ENCODE measurements around the gene SSR4.
A peak's percentile ranks its signal among the peaks of the same experiment; 100 is the strongest.
"Not testable (repeated sequence)": the region's sequence is repeated elsewhere in the genome, so short reads cannot be mapped to it uniquely, and the experiment has no call there.

SSR4 gene

GRCh38 chrX:153801669-153802068 lies 7.2 kb downstream of the SSR4 start:
- Mint-ChIP-seq H3K4me3 (no peak overlapping the region), H3K36me3 (peaks cover 3% of the 10 kb centered on the region), H3K9me3 (no peaks in the 10 kb centered on the region), H3K4me1 (peaks cover 2% of the 10 kb centered on the region), H3K27me3 (no peaks in the 10 kb centered on the region), H3K27ac (no peak overlapping the region)
- CTCF ChIA-PET, result no interaction called here
- no peak for DNase-seq

GRCh38 chrX:153802513-153803045 lies 8.1 kb downstream of the SSR4 start:
- no peak for DNase-seq
- CTCF ChIA-PET, result no interaction called here
- Mint-ChIP-seq H3K4me1 (no peaks in the 10 kb centered on the region), H3K4me3 (no peak overlapping the region), H3K9me3 (no peaks in the 10 kb centered on the region), H3K36me3 (peaks cover 3% of the 10 kb centered on the region), H3K27ac (no peak overlapping the region), H3K27me3 (no peaks in the 10 kb centered on the region)

- DNase-seq, result no peak
- CTCF ChIA-PET, result no interaction called here
- peaks cover 3% of the 10 kb centered on the region for H3K27me3 Mint-ChIP-seq
- H3K27ac Mint-ChIP-seq, result no peak overlapping the region
- no peaks in the 10 kb centered on the region for H3K36me3 Mint-ChIP-seq
- H3K9me3 Mint-ChIP-seq, result no peaks in the 10 kb centered on the region
- no peaks in the 10 kb centered on the region for H3K4me1 Mint-ChIP-seq
- H3K4me3 Mint-ChIP-seq, result no peak overlapping the region
These were observed 9.0 kb downstream of the SSR4 start for GRCh38 chrX:153803211-153804099.

GRCh38 chrX:153804100-153804595 lies 9.7 kb downstream of the SSR4 start:
- Mint-ChIP-seq H3K4me3 (no peak overlapping the region), H3K27me3 (peaks cover 3% of the 10 kb centered on the region), H3K9me3 (no peaks in the 10 kb centered on the region), H3K4me1 (no peaks in the 10 kb centered on the region), H3K27ac (no peak overlapping the region), H3K36me3 (no peaks in the 10 kb centered on the region)
- CTCF ChIA-PET, result no interaction called here
- no peak for DNase-seq

GRCh38 chrX:153804621-153805020 lies 10.2 kb downstream of the SSR4 start:
- H3K27ac Mint-ChIP-seq, result no peak overlapping the region
- DNase-seq, result no peak
- no peaks in the 10 kb centered on the region for H3K36me3 Mint-ChIP-seq
- CTCF ChIA-PET, result no interaction called here
- peaks cover 4% of the 10 kb centered on the region for H3K27me3 Mint-ChIP-seq
- no peaks in the 10 kb centered on the region for H3K9me3 Mint-ChIP-seq
- no peak overlapping the region for H3K4me3 Mint-ChIP-seq
- H3K4me1 Mint-ChIP-seq, result no peaks in the 10 kb centered on the region

- H3K9me3 Mint-ChIP-seq, result no peaks in the 10 kb centered on the region
- CTCF ChIA-PET, result no interaction called here
- H3K27ac Mint-ChIP-seq, result no peak overlapping the region
- H3K36me3 Mint-ChIP-seq, result no peaks in the 10 kb centered on the region
- H3K4me3 Mint-ChIP-seq, result no peak overlapping the region
- DNase-seq, result no peak
- H3K27me3 Mint-ChIP-seq, result peaks cover 12% of the 10 kb centered on the region
- no peaks in the 10 kb centered on the region for H3K4me1 Mint-ChIP-seq
These were observed 11.0 kb downstream of the SSR4 start for GRCh38 chrX:153805436-153805835.

- no peak for DNase-seq
- H3K4me1 Mint-ChIP-seq, result no peaks in the 10 kb centered on the region
These were observed 12.6 kb downstream of the SSR4 start for GRCh38 chrX:153806999-153807575.

GRCh38 chrX:153807976-153808375 lies 13.5 kb downstream of the SSR4 start:
- Mint-ChIP-seq H3K9me3 (no peaks in the 10 kb centered on the region), H3K4me3 (no peak overlapping the region), H3K27me3 (peaks cover 34% of the 10 kb centered on the region), H3K36me3 (no peaks in the 10 kb centered on the region), H3K27ac (no peak overlapping the region), H3K4me1 (no peaks in the 10 kb centered on the region)
- DNase-seq, result no peak
- CTCF ChIA-PET, result interaction anchor here (1.2 kb wide), 1 partner anchor 9 kb away, joined by 4 read pairs; no protein-coding TSS in a partner anchor

More at GRCh38 chrX:153806999-153807575, 12.6 kb downstream of the SSR4 start:
- Mint-ChIP-seq H3K36me3 (no peaks in the 10 kb centered on the region), H3K9me3 (no peaks in the 10 kb centered on the region), H3K27ac (no peak overlapping the region), H3K4me3 (no peak overlapping the region), H3K27me3 (peaks cover 25% of the 10 kb centered on the region)
- CTCF ChIA-PET, result no interaction called here

- DNase-seq, result no peak
- peaks cover 20% of the 10 kb centered on the region for H3K4me1 Mint-ChIP-seq
- H3K36me3 Mint-ChIP-seq, result no peaks in the 10 kb centered on the region
- CTCF ChIA-PET, result no interaction called here
- H3K4me3 Mint-ChIP-seq, result no peak overlapping the region
- peaks cover 52% of the 10 kb centered on the region for H3K27me3 Mint-ChIP-seq
- H3K9me3 Mint-ChIP-seq, result no peaks in the 10 kb centered on the region
- H3K27ac Mint-ChIP-seq, result no peak overlapping the region
These were observed 17.8 kb downstream of the SSR4 start for GRCh38 chrX:153812220-153812619.

GRCh38 chrX:153813161-153813560 lies 18.7 kb downstream of the SSR4 start:
- no peak for DNase-seq
- H3K4me3 Mint-ChIP-seq, result no peak overlapping the region
- H3K27ac Mint-ChIP-seq, result no peak overlapping the region
- H3K27me3 Mint-ChIP-seq, result peaks cover 51% of the 10 kb centered on the region
- CTCF ChIA-PET, result no interaction called here
- no peaks in the 10 kb centered on the region for H3K36me3 Mint-ChIP-seq
- H3K4me1 Mint-ChIP-seq, result peaks cover 23% of the 10 kb centered on the region
- no peaks in the 10 kb centered on the region for H3K9me3 Mint-ChIP-seq

GRCh38 chrX:153814591-153815315 lies 20.3 kb downstream of the SSR4 start:
- H3K27ac Mint-ChIP-seq, result peak overlapping the region; percentile 33
- CTCF ChIA-PET, result no interaction called here
- no peak for DNase-seq
- H3K9me3 Mint-ChIP-seq, result no peaks in the 10 kb centered on the region
- no peak overlapping the region for H3K4me3 Mint-ChIP-seq
- peaks cover 65% of the 10 kb centered on the region for H3K27me3 Mint-ChIP-seq
- H3K4me1 Mint-ChIP-seq, result peaks cover 35% of the 10 kb centered on the region
- H3K36me3 Mint-ChIP-seq, result no peaks in the 10 kb centered on the region

GRCh38 chrX:153816831-153817690 lies 22.6 kb downstream of the SSR4 start:
- no peak overlapping the region for H3K4me3 Mint-ChIP-seq
- H3K4me1 Mint-ChIP-seq, result peaks cover 52% of the 10 kb centered on the region

GRCh38 chrX:153818064-153818463 lies 23.6 kb downstream of the SSR4 start:
- Mint-ChIP-seq H3K27me3 (peaks cover 36% of the 10 kb centered on the region), H3K4me1 (peaks cover 60% of the 10 kb centered on the region)
- H3K4me3 Mint-ChIP-seq, DNase-seq, H3K36me3 Mint-ChIP-seq, H3K27ac Mint-ChIP-seq, H3K9me3 Mint-ChIP-seq: not testable (repeated sequence)
- CTCF ChIA-PET, result interaction anchor here (1.9 kb wide), 1 partner anchor 9 kb away, joined by 4 read pairs; no protein-coding TSS in a partner anchor

More at GRCh38 chrX:153816831-153817690, 22.6 kb downstream of the SSR4 start:
- CTCF ChIA-PET, result interaction anchor here (1.9 kb wide), 1 partner anchor 8 kb away, joined by 4 read pairs; no protein-coding TSS in a partner anchor
- peaks cover 46% of the 10 kb centered on the region for H3K27me3 Mint-ChIP-seq
- DNase-seq, result peak; percentile 70
- H3K27ac Mint-ChIP-seq, result peak overlapping the region; percentile 2
- no peaks in the 10 kb centered on the region for H3K36me3 Mint-ChIP-seq
- H3K9me3 Mint-ChIP-seq, result no peaks in the 10 kb centered on the region

Data from activated naive CD4-positive, alpha-beta T cell treated with anti-CD3 and anti-CD28 coated beads, Interleukin-2, amount 10 ng/mL, durations not matched to agents 7 days and 5 days (primary cell).